IMR-90 (cell line): Measurements from ENCODE around the gene SRC. TPM values are rescaled to one million over a fixed set of nuclear protein-coding genes. Genes with fewer than 3 reads are reported as not detected.
"Not testable (repeated sequence)": the region's sequence is repeated elsewhere in the genome, so short reads cannot be mapped to it uniquely, and the experiment has no call there.

Experiments used
- ATAC-seq: fragments of 200-7000 bp; cut with Tn5 transposase; 2 replicates; pipeline ENCODE4 v1.9.1; 2020; ENCODE audit warnings: low read depth, mild to moderate bottlenecking, moderate library complexity
- BruUV-seq: library from RNA; stranded (reverse); fragments of 400-500 nt; replicated peaks from 2 replicates; lab custom pipeline; 2021; lab: Mats Ljungman, UMichigan
- CTCF ChIA-PET: fragments of 300-600 bp; formaldehyde crosslinking; extraction: SDS; loops from one replicate; lab custom pipeline; 2021; ENCODE audit warnings: antibody characterized with exemption; lab: Yijun Ruan, JAX
- POLR2A ChIA-PET: fragments of 300-600 bp; sonication (Branson Sonifier 250); formaldehyde crosslinking; loops from one replicate; lab custom pipeline; 2022; ENCODE audit warnings: antibody characterized with exemption; ENCODE audit not compliant: unreplicated experiment; lab: Charles Lee
- DNase-seq: peaks from one replicate; pipeline ENCODE4 v3.0.0; 2013
- H2AFZ ChIP-seq: replicated peaks from 2 replicates; pipeline ENCODE3; 2013; ENCODE audit warnings: low read length, mild to moderate bottlenecking; ENCODE audit not compliant: poor library complexity
- H2AK5ac ChIP-seq: 2 replicates; pipeline ENCODE4 v1.6.1; 2013; ENCODE audit warnings: low read depth, low read length, inconsistent platforms
- H2AK9ac ChIP-seq: replicated peaks from 2 replicates; pipeline ENCODE3; 2013; ENCODE audit warnings: mild to moderate bottlenecking, low read depth, low read length, moderate library complexity; ENCODE audit not compliant: poor library complexity
- H2BK120ac ChIP-seq: 2 replicates; pipeline ENCODE4 v1.6.1; 2013; ENCODE audit warnings: low read depth, low read length, inconsistent platforms
- H2BK15ac ChIP-seq: 3 replicates; pipeline ENCODE4 v1.6.1; 2013; ENCODE audit warnings: low read depth, low read length, inconsistent platforms
- H2BK20ac ChIP-seq: 2 replicates; pipeline ENCODE4 v1.6.1; 2013; ENCODE audit warnings: low read depth, mild to moderate bottlenecking, inconsistent platforms, low read length, moderate library complexity
- H2BK5ac ChIP-seq: 2 replicates; pipeline ENCODE4 v1.6.1; 2013; ENCODE audit warnings: mild to moderate bottlenecking, low read depth, low read length, inconsistent platforms; ENCODE audit not compliant: poor library complexity, severe bottlenecking
- H3K14ac ChIP-seq: replicated peaks from 2 replicates; pipeline ENCODE4 v1.6.1; 2013; ENCODE audit warnings: low read depth, low read length, inconsistent platforms
- H3K18ac ChIP-seq: 2 replicates; pipeline ENCODE4 v1.6.1; 2013; ENCODE audit warnings: low read depth, low read length, control low read depth
- H3K23ac ChIP-seq: 2 replicates; pipeline ENCODE4 v1.6.1; 2013; ENCODE audit warnings: low read depth, low read length, inconsistent platforms
- H3K27ac ChIP-seq: 2 replicates; pipeline ENCODE4 v1.5.1; 2013; ENCODE audit warnings: mild to moderate bottlenecking, control low read depth, low read length; ENCODE audit not compliant: insufficient read depth
- H3K27me3 ChIP-seq: 2 replicates; pipeline ENCODE4 v1.6.1; 2013; ENCODE audit warnings: low read length; ENCODE audit not compliant: control insufficient read depth, insufficient read depth
- H3K36me3 ChIP-seq: 2 replicates; pipeline ENCODE4 v1.6.1; 2013; ENCODE audit warnings: low read length, mixed read lengths; ENCODE audit not compliant: control insufficient read depth, insufficient read depth
- H3K4ac ChIP-seq: 2 replicates; pipeline ENCODE4 v1.6.1; 2013; ENCODE audit warnings: low read depth, low read length, inconsistent platforms
- H3K4me1 ChIP-seq: 2 replicates; pipeline ENCODE4 v1.6.1; 2013; ENCODE audit warnings: low read length, mixed read lengths; ENCODE audit not compliant: control insufficient read depth, insufficient read depth
- H3K4me2 ChIP-seq: 2 replicates; pipeline ENCODE4 v1.6.1; 2013; ENCODE audit warnings: low read depth, mild to moderate bottlenecking, control low read depth, low read length, moderate library complexity
- H3K4me3 ChIP-seq: 2 replicates; pipeline ENCODE4 v1.5.1; 2013; ENCODE audit warnings: low read depth, mild to moderate bottlenecking, control low read depth, low read length, moderate library complexity; ENCODE audit not compliant: insufficient read depth
- H3K56ac ChIP-seq: 2 replicates; pipeline ENCODE4 v1.6.1; 2013; ENCODE audit warnings: low read length, inconsistent platforms; ENCODE audit not compliant: insufficient read depth; ENCODE audit errors: extremely low read depth
- H3K79me1 ChIP-seq, 2 experiments: 2 replicates each; pipeline ENCODE4 v1.6.1; 2013; ENCODE audit warnings: low read length in 2 of 2, inconsistent platforms in 1 of 2, low read depth in 1 of 2
- H3K9ac ChIP-seq: 2 replicates; pipeline ENCODE4 v1.6.1; 2013; ENCODE audit warnings: low read depth, low read length, control low read depth
- H3K9me1 ChIP-seq: 2 replicates; pipeline ENCODE4 v1.6.1; 2013; ENCODE audit warnings: low read length, inconsistent platforms; ENCODE audit not compliant: insufficient read depth
- H3K9me3 ChIP-seq: 2 replicates; pipeline ENCODE4 v1.6.1; 2013; ENCODE audit warnings: low read length; ENCODE audit not compliant: control insufficient read depth, insufficient read depth
- H4K20me1 ChIP-seq: 2 replicates; pipeline ENCODE4 v1.6.1; 2013; ENCODE audit warnings: low read length, inconsistent platforms; ENCODE audit not compliant: insufficient read depth
- H4K5ac ChIP-seq: 2 replicates; pipeline ENCODE4 v1.6.1; 2013; ENCODE audit warnings: mild to moderate bottlenecking, low read depth, low read length, control low read depth
- H4K8ac ChIP-seq, 2 experiments: 2 replicates each; pipeline ENCODE4 v1.6.1; 2013; ENCODE audit warnings: low read depth in 2 of 2, low read length in 2 of 2, control low read depth in 1 of 2, inconsistent platforms in 1 of 2
- H4K91ac ChIP-seq: 2 replicates; pipeline ENCODE4 v1.6.1; 2013; ENCODE audit warnings: low read depth, low read length, inconsistent platforms; ENCODE audit not compliant: insufficient read depth
- MAFK ChIP-seq: IDR thresholded peaks from 2 replicates; pipeline ENCODE4 v1.6.1; 2012; ENCODE audit warnings: low read depth, low read length, improper control_type of control experiment
- SMC3 ChIP-seq: fragments of 150-350 bp; IDR thresholded peaks from 2 replicates; pipeline ENCODE4 v1.6.1; 2016; ENCODE audit warnings: low read depth, mild to moderate bottlenecking, antibody characterized with exemption, low read length, moderate library complexity
- WGBS, 2 experiments: methylation state at CpG; one replicate each; pipeline versions ENCODE4 v1.1.5 to v1.1.7; 2013; ENCODE audit warnings: missing lambda C conversion rate in 2 of 2; ENCODE audit not compliant: insufficient read length in 1 of 2; ENCODE audit errors: extremely low coverage in 2 of 2; 5-methylcytosine and 5-hydroxymethylcytosine counted together
- dilution Hi-C: fragments of 300-500 bp; cut with HindIII; formaldehyde crosslinking; loops from one replicate; pipeline ENCODE4 v1.14.3; 2018; ENCODE audit warnings: low sequenced_read_pairs; ENCODE audit not compliant: unreplicated experiment
- in situ Hi-C: fragments of 300-500 bp; cut with MboI; formaldehyde crosslinking; loops from 3 replicates; pipeline ENCODE4 v1.14.3; 2019; ENCODE audit warnings: low sequenced_read_pairs, inconsistent platforms, mixed read lengths
- intact Hi-C: fragments of 100-400 bp; cut with micrococcal nuclease; formaldehyde crosslinking; loops from 2 replicates; pipeline ENCODE4 v1.10.0; 2022
- polyA plus RNA-seq, 3 experiments: library from polyadenylated mRNA; depleted of rRNA; stranded (reverse); fragments of >200 nt; gene quantifications; 2 replicates each; pipeline ENCODE4 v1.2.3, GENCODE V29; 2012; ENCODE audit warnings: low replicate concordance in 1 of 3
- total RNA-seq: library from RNA; depleted of rRNA; stranded (reverse); fragments of >200 nt; gene quantifications from 2 replicates; pipeline ENCODE4 v1.2.3, GENCODE V29; 2012

SRC gene
- total and polyA plus RNA-seq, 2 of the 4 experiments (the other 2 are of a cell fraction): 7.0 to 24.2 TPM

- TF ChIP-seq SMC3: no peak
Measured at GRCh38 chr20:37337208-37337991, 8.5 kb upstream of the SRC start (continued).

- not testable (repeated sequence) for H3K36me3 ChIP-seq
Measured at GRCh38 chr20:37338380-37338779, 7.6 kb upstream of the SRC start.

More at GRCh38 chr20:37338380-37338779, 7.6 kb upstream of the SRC start:
- ATAC-seq, H3K9me3 ChIP-seq, in situ Hi-C loops, DNase-seq, H3K79me1 ChIP-seq, H3K9ac ChIP-seq, H2BK120ac ChIP-seq, H2BK20ac ChIP-seq, H3K4me3 ChIP-seq, CTCF ChIA-PET, H2AK9ac ChIP-seq, H3K27ac ChIP-seq, H3K14ac ChIP-seq, H3K56ac ChIP-seq, POLR2A ChIA-PET, H3K18ac ChIP-seq, H3K9me1 ChIP-seq, dilution Hi-C loops, H4K91ac ChIP-seq, H3K4ac ChIP-seq, H4K20me1 ChIP-seq, H2BK15ac ChIP-seq, intact Hi-C loops, H2BK5ac ChIP-seq, H3K23ac ChIP-seq, H4K5ac ChIP-seq, H4K8ac ChIP-seq, H2AFZ ChIP-seq, BruUV-seq, H3K27me3 ChIP-seq, H3K4me2 ChIP-seq, H2AK5ac ChIP-seq, H3K4me1 ChIP-seq: not testable (repeated sequence)
- 100% methylated on average over 3 of the region's 8 CpGs; no CpG with 5 or more reads in 1 of the 2 experiments for WGBS, 2 experiments
- TF ChIP-seq MAFK: 0 out of 2 replicates have a peak, but pooled peaks have one; percentile 10
